HG02623 (cell line): ENCODE results near the gene CACNA1C.

Source experiments
- ATAC-seq: cut with Tn5 transposase; IDR thresholded peaks from one replicate; pipeline ENCODE4 v1.9.1; 2021; ENCODE audit warnings: moderate library complexity; ENCODE audit not compliant: unreplicated experiment

CACNA1C gene

GRCh38 chr12:2402073-2402579 is 349.3 kb downstream of the CACNA1C start:
- ATAC-seq, result no peak

- no peak for ATAC-seq
Observed at GRCh38 chr12:2403221-2403976, 350.6 kb downstream of the CACNA1C start.

- ATAC-seq, result no peak
Observed at GRCh38 chr12:2405039-2405438, 352.3 kb downstream of the CACNA1C start.

GRCh38 chr12:2406903-2407302 is 354.1 kb downstream of the CACNA1C start:
- no peak for ATAC-seq

GRCh38 chr12:2408262-2408661 is 355.5 kb downstream of the CACNA1C start:
- ATAC-seq, result no peak

GRCh38 chr12:2409656-2410265 is 357.0 kb downstream of the CACNA1C start:
- no peak for ATAC-seq

- ATAC-seq, result no peak
Observed at GRCh38 chr12:2410496-2410895, 357.7 kb downstream of the CACNA1C start.

GRCh38 chr12:2411011-2411410 is 358.2 kb downstream of the CACNA1C start:
- no peak for ATAC-seq

- no peak for ATAC-seq
Observed at GRCh38 chr12:2411616-2412304, 359.0 kb downstream of the CACNA1C start.

- no peak for ATAC-seq
Observed at GRCh38 chr12:2412305-2412643, 359.5 kb downstream of the CACNA1C start.

- ATAC-seq, result no peak
Observed at GRCh38 chr12:2413301-2413700, 360.5 kb downstream of the CACNA1C start.

GRCh38 chr12:2413999-2414792 is 361.4 kb downstream of the CACNA1C start:
- no peak for ATAC-seq

GRCh38 chr12:2414810-2415567 is 362.2 kb downstream of the CACNA1C start:
- no peak for ATAC-seq

GRCh38 chr12:2415568-2415944 is 362.8 kb downstream of the CACNA1C start:
- no peak for ATAC-seq

- ATAC-seq, result no peak
Observed at GRCh38 chr12:2416158-2416557, 363.4 kb downstream of the CACNA1C start.

- ATAC-seq, result no peak
Observed at GRCh38 chr12:2417481-2418160, 364.8 kb downstream of the CACNA1C start.

- ATAC-seq, result no peak
Observed at GRCh38 chr12:2418579-2418978, 365.8 kb downstream of the CACNA1C start.

- ATAC-seq, result no peak
Observed at GRCh38 chr12:2422591-2422990, 369.8 kb downstream of the CACNA1C start.

GRCh38 chr12:2429032-2429431 is 376.2 kb downstream of the CACNA1C start:
- ATAC-seq, result no peak

- no peak for ATAC-seq
Observed at GRCh38 chr12:2431810-2432209, 379.0 kb downstream of the CACNA1C start.
